Measurements from ENCODE around the gene LINC00237. TPM values are rescaled to one million over a fixed set of nuclear protein-coding genes. Genes with fewer than 3 reads are reported as not detected.
A peak's percentile ranks its signal among the peaks of the same experiment; 100 is the strongest.

LINC00237 gene
- total RNA-seq, 1 experiment from 2014 or later: not detected

GRCh38 chr20:21102603-21103311 is 3.4 kb downstream of the LINC00237 start:
- DNase-seq (ENCODE audit: low read depth, low spot score): no peak
- in situ Hi-C loops (cut with HindIII; ENCODE audit: low pct_unique_long_range_greater_than_20kb, low sequenced_read_pairs): no loop called here

DNA sequence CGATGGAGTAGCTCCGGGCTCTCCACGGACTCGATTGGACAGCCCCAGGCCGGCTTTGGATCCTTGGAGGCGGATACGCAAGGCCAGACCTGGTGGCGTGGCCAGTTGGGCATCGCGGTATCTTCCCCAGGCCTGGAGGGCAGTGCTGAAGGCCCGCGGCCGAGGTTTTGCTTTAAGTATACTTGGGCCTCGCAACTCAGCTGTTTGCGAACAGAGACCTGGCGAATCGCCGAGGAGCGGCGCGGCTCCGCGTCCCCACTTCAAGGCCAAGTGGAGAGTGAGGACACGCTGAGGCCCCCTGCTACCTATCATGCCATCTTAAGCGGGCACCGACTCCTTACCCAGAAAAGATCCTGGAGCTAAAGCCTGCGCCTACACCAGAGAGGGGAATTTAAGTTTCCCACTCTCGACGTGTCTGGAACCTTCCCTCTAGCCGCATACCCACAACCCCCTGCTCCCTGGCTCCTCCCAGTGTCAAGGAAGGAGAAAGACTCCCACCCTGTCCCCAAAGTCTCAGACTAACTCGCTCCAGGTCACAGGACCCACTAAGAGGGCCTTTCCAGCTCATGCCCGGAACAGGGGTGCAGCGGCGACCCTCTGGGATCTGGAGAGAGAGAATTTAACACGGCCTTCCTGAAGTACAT is 4.1 kb downstream of the LINC00237 start:
- in situ Hi-C loops (cut with HindIII; ENCODE audit: low pct_unique_long_range_greater_than_20kb, low sequenced_read_pairs): no loop called here

GRCh38 chr20:21101453-21101931 is 4.7 kb downstream of the LINC00237 start:
- in situ Hi-C loops (cut with HindIII; ENCODE audit: low pct_unique_long_range_greater_than_20kb, low sequenced_read_pairs): no loop called here
- DNase-seq (ENCODE audit: low read depth, low spot score): no peak

More for the DNA sequence above, 4.1 kb downstream of the LINC00237 start:
- no peak for DNase-seq (ENCODE audit: low read depth, low spot score)

- no peak for DNase-seq (ENCODE audit: low read depth, low spot score)
- in situ Hi-C loops (cut with HindIII; ENCODE audit: low pct_unique_long_range_greater_than_20kb, low sequenced_read_pairs): no loop called here
These were observed 5.3 kb downstream of the LINC00237 start for GRCh38 chr20:21100578-21101452.

DNA sequence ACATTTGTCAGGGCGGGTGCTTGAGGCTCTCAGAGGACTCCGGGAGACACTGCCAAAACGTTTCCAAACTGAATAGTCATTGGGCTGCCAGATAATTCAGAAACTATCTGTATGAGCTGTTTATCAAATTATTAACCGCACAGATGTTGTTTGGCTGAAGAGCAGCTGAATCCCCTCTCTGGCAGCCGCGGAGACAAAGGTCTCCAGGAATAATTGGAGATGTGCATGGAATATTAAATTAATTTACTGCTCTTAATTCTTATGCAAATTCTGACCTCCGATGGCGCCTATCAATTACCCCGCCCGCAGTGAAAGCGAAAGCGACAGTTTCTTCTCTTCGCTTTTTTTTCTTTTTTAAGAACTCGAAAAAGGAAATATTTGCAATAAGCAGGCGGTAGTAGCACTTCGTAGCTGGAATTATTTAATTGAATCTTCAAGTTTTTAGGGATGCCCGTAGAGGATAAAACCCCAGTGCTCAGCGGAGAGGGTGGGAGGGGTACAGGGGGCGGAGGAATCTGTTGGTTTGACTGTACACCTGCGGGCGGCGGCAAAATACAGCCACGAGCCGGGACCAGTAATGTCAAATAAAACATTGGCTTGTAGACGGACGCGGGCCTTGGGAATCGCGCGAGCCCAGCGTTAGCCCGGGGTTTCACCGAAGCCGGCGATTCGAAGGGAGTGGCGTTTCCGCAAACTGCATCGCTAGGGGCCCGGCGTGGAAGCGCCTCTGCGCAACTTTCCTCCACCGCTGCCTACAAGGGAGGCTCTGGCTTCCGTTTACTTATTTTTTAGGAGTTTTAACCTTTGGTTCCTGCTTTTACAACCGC is 6.2 kb downstream of the LINC00237 start:
- in situ Hi-C loops (cut with HindIII; ENCODE audit: low pct_unique_long_range_greater_than_20kb, low sequenced_read_pairs): no loop called here
- DNase-seq (ENCODE audit: low read depth, low spot score): no peak

DNA sequence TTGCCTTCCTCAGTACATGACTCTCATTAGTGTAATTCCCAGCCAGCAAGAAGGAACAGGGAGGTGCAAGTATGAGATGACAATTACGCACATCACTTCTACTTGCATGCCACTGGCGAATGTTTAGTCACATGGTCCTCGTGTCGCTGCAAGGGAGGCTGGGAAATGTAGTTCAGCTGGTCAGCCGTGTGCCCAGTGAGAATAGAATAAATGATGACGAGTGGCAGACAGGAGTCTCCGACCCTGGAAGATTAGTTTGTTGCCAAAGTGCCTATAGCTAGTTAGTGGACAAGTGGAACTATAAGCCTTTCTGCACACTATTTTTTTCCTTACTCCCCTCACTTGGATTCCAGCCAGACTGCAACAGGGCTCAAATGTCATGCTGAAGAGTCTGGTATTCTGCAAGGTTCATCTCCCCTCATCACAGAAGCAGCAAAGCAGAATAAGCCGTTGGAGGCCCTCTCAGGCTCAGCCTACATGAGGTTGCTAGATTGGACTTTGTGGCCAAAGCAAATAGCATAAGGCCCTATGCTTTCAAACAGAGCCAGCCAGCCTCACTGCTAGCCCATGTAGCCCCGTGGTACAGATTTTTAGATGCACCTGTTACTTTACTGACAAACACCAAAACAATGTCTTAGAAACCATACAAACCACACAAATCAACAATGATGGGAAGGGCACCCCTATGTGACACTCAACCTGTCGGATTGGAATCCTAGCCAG is 9.7 kb downstream of the LINC00237 start:
- in situ Hi-C loops (cut with HindIII; ENCODE audit: low pct_unique_long_range_greater_than_20kb, low sequenced_read_pairs): no loop called here

DNA sequence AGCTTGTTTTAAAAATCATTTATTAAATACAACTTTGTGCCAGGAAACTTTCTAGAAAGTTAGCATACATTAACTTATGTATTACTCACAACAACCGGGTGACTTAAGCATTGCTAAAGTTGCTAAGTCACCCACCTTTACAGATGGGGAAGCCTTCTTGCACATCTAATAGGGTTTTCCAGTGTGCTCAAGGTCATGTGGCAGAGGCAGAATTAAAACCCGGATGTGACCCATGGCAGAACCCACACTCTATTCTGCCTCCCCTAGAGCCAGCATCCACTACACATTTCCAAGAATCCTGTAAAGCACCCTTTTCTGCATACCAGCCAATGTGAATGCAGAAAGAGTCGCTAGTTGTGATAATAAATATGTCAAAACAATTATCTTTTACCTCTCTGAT is 13.4 kb downstream of the LINC00237 start:
- in situ Hi-C loops (cut with HindIII; ENCODE audit: low pct_unique_long_range_greater_than_20kb, low sequenced_read_pairs): no loop called here
- no peak for DNase-seq (ENCODE audit: low read depth, low spot score)

More for the DNA sequence above, 9.7 kb downstream of the LINC00237 start:
- peak; percentile 80 for DNase-seq (ENCODE audit: low read depth, low spot score)

GRCh38 chr20:21090721-21091120 is 15.4 kb downstream of the LINC00237 start:
- in situ Hi-C loops (cut with HindIII; ENCODE audit: low pct_unique_long_range_greater_than_20kb, low sequenced_read_pairs): no loop called here

GRCh38 chr20:21090111-21090618 is 16.0 kb downstream of the LINC00237 start:
- no peak for DNase-seq (ENCODE audit: low read depth, low spot score)
- in situ Hi-C loops (cut with HindIII; ENCODE audit: low pct_unique_long_range_greater_than_20kb, low sequenced_read_pairs): no loop called here

More at GRCh38 chr20:21090721-21091120, 15.4 kb downstream of the LINC00237 start:
- no peak for DNase-seq (ENCODE audit: low read depth, low spot score)

DNA sequence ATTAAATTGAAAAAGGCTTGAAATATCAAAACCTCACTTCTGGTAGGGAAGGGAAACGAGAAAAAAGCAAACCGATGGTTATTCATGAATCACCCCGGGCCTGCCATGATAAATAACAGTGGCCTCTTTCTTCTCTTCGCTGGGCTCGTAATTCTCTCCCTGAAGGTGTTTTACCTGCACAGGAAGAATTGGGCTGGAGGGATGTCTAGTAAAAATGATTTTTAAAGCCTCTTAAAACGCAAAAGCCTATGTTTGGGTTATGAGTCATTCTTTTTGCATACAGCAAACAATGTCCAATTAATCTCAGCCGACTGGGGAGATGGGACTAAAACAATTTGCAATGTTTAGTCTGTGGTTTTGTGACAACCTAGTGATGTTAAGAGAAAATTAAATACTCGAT is 16.8 kb downstream of the LINC00237 start:
- no peak for DNase-seq (ENCODE audit: low read depth, low spot score)

GRCh38 chr20:21087862-21088540 is 18.2 kb downstream of the LINC00237 start:
- in situ Hi-C loops (cut with HindIII; ENCODE audit: low pct_unique_long_range_greater_than_20kb, low sequenced_read_pairs): no loop called here
- DNase-seq (ENCODE audit: low read depth, low spot score): no peak

More for the DNA sequence above, 16.8 kb downstream of the LINC00237 start:
- in situ Hi-C loops (cut with HindIII; ENCODE audit: low pct_unique_long_range_greater_than_20kb, low sequenced_read_pairs): no loop called here

DNA sequence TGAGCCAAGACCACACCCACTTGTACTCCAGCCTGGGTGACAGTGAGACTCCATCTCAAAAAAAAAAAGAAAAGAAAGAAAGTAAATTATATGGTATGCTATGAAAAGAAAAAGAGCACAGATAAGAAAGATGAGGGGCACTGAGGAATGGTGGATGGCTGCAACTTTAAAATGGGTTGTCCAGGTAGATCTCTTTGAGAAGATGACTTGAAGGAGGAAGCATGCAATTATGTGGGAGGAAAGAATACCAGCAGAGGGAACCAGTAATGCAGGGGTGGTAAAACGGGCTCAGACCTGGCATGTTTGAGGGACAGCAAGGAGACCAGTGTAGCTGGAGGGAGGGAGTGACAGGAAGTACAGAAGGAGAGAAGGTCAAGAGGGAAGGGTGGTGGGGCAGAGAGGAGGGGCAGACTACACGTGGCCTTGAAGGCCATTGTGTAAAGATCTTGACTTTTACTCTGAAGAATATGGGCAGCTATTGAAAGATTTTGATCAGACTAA is 22.3 kb downstream of the LINC00237 start:
- in situ Hi-C loops (cut with HindIII; ENCODE audit: low pct_unique_long_range_greater_than_20kb, low sequenced_read_pairs): no loop called here
- no peak for DNase-seq (ENCODE audit: low read depth, low spot score)

- peak; percentile 13 for DNase-seq (ENCODE audit: low read depth, low spot score)
- in situ Hi-C loops (cut with HindIII; ENCODE audit: low pct_unique_long_range_greater_than_20kb, low sequenced_read_pairs): no loop called here
These were observed 23.6 kb downstream of the LINC00237 start for GRCh38 chr20:21082584-21082983.

GRCh38 chr20:21077809-21078345 is 28.3 kb downstream of the LINC00237 start:
- DNase-seq (ENCODE audit: low read depth, low spot score): no peak
- in situ Hi-C loops (cut with HindIII; ENCODE audit: low pct_unique_long_range_greater_than_20kb, low sequenced_read_pairs): no loop called here

- DNase-seq (ENCODE audit: low read depth, low spot score): no peak
- in situ Hi-C loops (cut with HindIII; ENCODE audit: low pct_unique_long_range_greater_than_20kb, low sequenced_read_pairs): no loop called here
These were observed 30.1 kb downstream of the LINC00237 start for GRCh38 chr20:21076073-21076472.

GRCh38 chr20:21075471-21075870 is 30.7 kb downstream of the LINC00237 start:
- in situ Hi-C loops (cut with HindIII; ENCODE audit: low pct_unique_long_range_greater_than_20kb, low sequenced_read_pairs): no loop called here
- no peak for DNase-seq (ENCODE audit: low read depth, low spot score)

Data from SK-MEL-5 (cell line).